K562 (cell line): ENCODE data around the gene PSG4. TPM values are rescaled to one million over a fixed set of nuclear protein-coding genes. Genes with fewer than 3 reads are reported as not detected.
"Not testable (repeated sequence)": the region's sequence is repeated elsewhere in the genome, so short reads cannot be mapped to it uniquely, and the experiment has no call there.

Source experiments
- ATAC-seq: fragments of 200-7000 bp; cut with Tn5 transposase; 3 replicates; pipeline ENCODE4 v1.9.1; 2020; ENCODE audit warnings: moderate library complexity
- BruUV-seq: library from RNA; stranded (reverse); fragments of 400-500 nt; replicated peaks from 2 replicates; lab custom pipeline; 2021; lab: Mats Ljungman, UMichigan
- CTCF ChIA-PET: fragments of 300-600 bp; formaldehyde crosslinking; extraction: SDS; loops from one replicate; lab custom pipeline; 2021; ENCODE audit warnings: low intra/inter-chr PET ratio; lab: Yijun Ruan, JAX
- POLR2A ChIA-PET: fragments of 300-600, 350-650 bp; sonication (Branson Sonifier 250); formaldehyde crosslinking; extraction: SDS; loops from one replicate; lab custom pipeline; 2021; ENCODE audit warnings: antibody characterized with exemption, inconsistent platforms; lab: Yijun Ruan, JAX
- DNase-seq, 4 experiments: peaks; one replicate each; pipeline versions ENCODE4 v3.0.0 to v3.0.0-alpha.2; 2011 to 2018; ENCODE audit warnings: low spot score in 3 of 4, mixed read lengths in 3 of 4; ENCODE audit errors: extremely low read depth in 1 of 4
- FAIRE-seq: peaks from 2 replicates; lab custom pipeline; 2011; peaks lifted over from hg19 to GRCh38; lab: Jason Lieb, UNC
- H2AFZ ChIP-seq: 2 replicates; pipeline ENCODE4 v1.6.0; 2011; ENCODE audit warnings: low read depth, low read length, control low read depth, inconsistent platforms
- H3K27ac ChIP-seq: fragments of 200-600 bp; 3 replicates; pipeline ENCODE4 v1.8.0; 2011; ENCODE audit warnings: low read depth, mild to moderate bottlenecking, control low read depth, inconsistent platforms, low read length, moderate library complexity, mixed read lengths; ENCODE audit errors: extremely low read depth
- H3K27me3 ChIP-seq, 2 experiments: fragments of 300-600 bp in 1 of 2; 2 replicates in 1 of 2; 3 replicates in 1 of 2; pipeline versions ENCODE4 v1.6.0 to v1.8.0; 2011; ENCODE audit warnings: inconsistent platforms in 2 of 2, low read length in 2 of 2, mild to moderate bottlenecking in 1 of 2, mixed read lengths in 1 of 2, moderate library complexity in 1 of 2; ENCODE audit not compliant: control insufficient read depth in 2 of 2, insufficient read depth in 2 of 2
- H3K36me3 ChIP-seq: fragments of 300-600 bp; 3 replicates; pipeline ENCODE4 v1.8.0; 2011; ENCODE audit warnings: mild to moderate bottlenecking, low read length, inconsistent platforms; ENCODE audit not compliant: control insufficient read depth, insufficient read depth
- H3K4me1 ChIP-seq, 2 experiments: fragments of 200-600 bp in 1 of 2; replicated peaks in 1 of 2; 2 replicates in 1 of 2; 3 replicates in 1 of 2; pipeline versions ENCODE4 v1.5.1 to v1.8.0; 2011; ENCODE audit warnings: inconsistent platforms in 2 of 2, low read length in 2 of 2, mild to moderate bottlenecking in 1 of 2, mixed read lengths in 1 of 2, moderate library complexity in 1 of 2; ENCODE audit not compliant: control insufficient read depth in 2 of 2, insufficient read depth in 2 of 2
- H3K4me2 ChIP-seq: 2 replicates; pipeline ENCODE4 v1.6.1; 2011; ENCODE audit warnings: low read length, control low read depth, inconsistent platforms, mixed read lengths; ENCODE audit not compliant: insufficient read depth
- H3K4me3 ChIP-seq: fragments of 200-600 bp; sonication (generic), shearing (Covaris generic); 2 replicates; pipeline ENCODE4 v1.5.1; 2016; ENCODE audit warnings: control low read depth, inconsistent platforms
- H3K79me2 ChIP-seq: fragments of 200-600 bp; 3 replicates; pipeline ENCODE4 v1.8.0; 2011; ENCODE audit warnings: low read length, inconsistent platforms; ENCODE audit not compliant: control insufficient read depth, insufficient read depth
- H3K9ac ChIP-seq, 2 experiments: 2 replicates each; pipeline versions ENCODE4 v1.6.0 to v1.6.1; 2011; ENCODE audit warnings: low read depth in 2 of 2, low read length in 2 of 2, control low read depth in 1 of 2, inconsistent platforms in 1 of 2, mild to moderate bottlenecking in 1 of 2, mixed read lengths in 1 of 2; ENCODE audit not compliant: insufficient read depth in 1 of 2
- H3K9me1 ChIP-seq: one replicate; pipeline ENCODE4 v1.6.0; 2011; ENCODE audit warnings: inconsistent platforms, mild to moderate bottlenecking, low read length, moderate library complexity; ENCODE audit not compliant: control insufficient read depth, insufficient read depth
- H3K9me3 ChIP-seq: replicated peaks from 2 replicates; pipeline ENCODE4 v1.5.1; 2011; ENCODE audit warnings: low read depth, low read length, inconsistent platforms; ENCODE audit not compliant: control insufficient read depth, insufficient read depth
- H4K20me1 ChIP-seq: replicated peaks from 2 replicates; pipeline ENCODE4 v1.6.1; 2011; ENCODE audit warnings: low read length, inconsistent platforms, mixed read lengths; ENCODE audit not compliant: control insufficient read depth, insufficient read depth
- BRF2 ChIP-seq: IDR thresholded peaks from 3 replicates; pipeline ENCODE4 v1.6.1; 2011; ENCODE audit warnings: borderline replicate concordance, mild to moderate bottlenecking; ENCODE audit not compliant: insufficient read length, insufficient read depth
- RAD21 ChIP-seq, 2 experiments: fragments of 250-450 bp in 1 of 2; fragments of 450-650 bp in 1 of 2; sonication (Bioruptor Pico) in 1 of 2; formaldehyde crosslinking in 1 of 2; IDR thresholded peaks in 1 of 2; conservative IDR thresholded peaks in 1 of 2; 2 replicates each; pipeline versions ENCODE4 v1.4.0 to v1.8.0; 2020 to 2022; ENCODE audit warnings: mild to moderate bottlenecking in 2 of 2, moderate library complexity in 1 of 2
- ZKSCAN8 ChIP-seq: fragments of 200-800 bp; sonication (Bioruptor generic); IDR thresholded peaks from 2 replicates; pipeline ENCODE4 v1.6.1; 2016; ENCODE audit warnings: missing genetic modification characterization, missing compliant biosample characterization
- WGBS: fragments of 100-300 bp; shearing (Covaris generic); methylation state at CpG from one replicate; pipeline ENCODE4 v1.1.6; 2016; ENCODE audit warnings: low coverage, mixed read lengths; ENCODE audit not compliant: insufficient coverage; ENCODE audit errors: missing lambda C conversion rate; 5-methylcytosine and 5-hydroxymethylcytosine counted together
- in situ Hi-C: fragments of 300-500 bp; cut with MboI; formaldehyde crosslinking; loops from 4 replicates; pipeline ENCODE4 v1.15.0; 2018; ENCODE audit warnings: inconsistent platforms, mixed read lengths
- intact Hi-C: fragments of 100-400 bp; cut with micrococcal nuclease; formaldehyde crosslinking; loops from 2 replicates; pipeline ENCODE4 v1.14.2; 2022
- polyA plus RNA-seq, 8 experiments: library from polyadenylated mRNA; depleted of rRNA in 4 of 8; stranded (reverse) in 5 of 8; unstranded in 3 of 8; fragments of >200 nt; fragmentation: Nextera tagmentation in 2 of 8; fragmentation: Illumina TruSeq in 1 of 8; extraction: Ambion mirVana in 2 of 8; extraction: Trizol in 1 of 8; gene quantifications; 2 replicates each; pipeline versions ENCODE4 v1.2.1 to v1.2.3, GENCODE V29; 2011 to 2014; ENCODE audit warnings: inconsistent platforms in 1 of 8, missing spikeins in 1 of 8
- total RNA-seq, 7 experiments: library from RNA; depleted of rRNA in 6 of 7; stranded (reverse); fragments of >200 nt in 6 of 7; fragmentation: Illumina TruSeq in 2 of 7; extraction: Trizol in 2 of 7; gene quantifications; 2 replicates each; pipeline versions ENCODE4 v1.2.1 to v1.2.3, GENCODE V29; 2011 to 2021; ENCODE audit warnings: low replicate concordance in 1 of 7

The PSG4 gene
- total and polyA plus RNA-seq, 9 of the 15 experiments (the other 6 are each of a cell fraction or from before 2014, with no cell fraction given), result 0.03 TPM; not detected in 8

- TF ChIP-seq BRF2, result no peak
- TF ChIP-seq ZKSCAN8 (CRISPR knock-in tag), result no peak
- TF ChIP-seq RAD21 (CRISPR knock-in tag; conservative IDR thresholded peaks at IDR 0.05 in 1 of 2, IDR thresholded peaks at IDR 0.05 in 1 of 2), result peak in 1 of 2 experiments; percentile 60; a peak in 3 of 4 replicates
Observed at GRCh38 chr19:43229315-43229714, 23.9 kb upstream of the PSG4 start (continued).

DNA sequence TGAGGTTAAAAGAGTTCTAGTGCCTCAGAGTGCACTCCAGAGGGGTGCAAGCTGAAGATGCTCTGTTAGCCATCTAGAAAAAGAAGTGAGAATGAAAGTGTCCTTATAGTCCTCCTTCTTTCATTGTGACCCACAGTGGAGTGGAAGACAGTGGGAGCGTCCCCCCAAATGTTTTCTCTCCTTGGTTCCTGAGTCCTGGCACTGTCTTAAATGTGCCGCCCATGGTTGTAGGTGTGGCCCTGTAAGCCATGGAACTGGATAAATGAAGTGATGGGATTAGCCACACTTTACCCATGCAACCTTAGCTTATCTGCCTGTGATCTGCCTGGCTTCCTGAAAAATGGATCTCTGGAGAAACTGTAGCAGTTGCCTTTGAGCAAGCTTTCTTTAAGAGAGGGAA is 23.3 kb upstream of the PSG4 start:
- FAIRE-seq, H2AFZ ChIP-seq, POLR2A ChIA-PET, ATAC-seq, H3K9ac ChIP-seq, BruUV-seq, H3K9me1 ChIP-seq, H3K9me3 ChIP-seq, H3K4me1 ChIP-seq, DNase-seq, intact Hi-C loops, H3K27ac ChIP-seq, H3K4me2 ChIP-seq, H3K36me3 ChIP-seq, H4K20me1 ChIP-seq, H3K79me2 ChIP-seq, H3K4me3 ChIP-seq, in situ Hi-C loops, H3K27me3 ChIP-seq: not testable (repeated sequence)
- WGBS, result 0% methylated on average over 2 of the region's 2 CpGs
- CTCF ChIA-PET, result interaction anchor here (0.6 to 1.6 kb wide), 4 partner anchors 33 to 434 kb away, joined by 3 to 5 read pairs (median 4); no protein-coding TSS in a partner anchor
